Measurements from ENCODE around the gene REN. TPM values are rescaled to one million over a fixed set of nuclear protein-coding genes. Genes with fewer than 3 reads are reported as not detected.

REN gene
- total and polyA plus RNA-seq, 4 donors, result 0.23 to 0.75 (median 0.29) TPM

- no peak for DNase-seq
- Histone ChIP-seq H3K9ac (ENCODE audit: insufficient read depth in 1 of 2, low read length in 2 of 2) (no peak overlapping the region), H3K4me1 (ENCODE audit: control insufficient read depth in 5 of 5, insufficient read depth in 5 of 5, low read length in 5 of 5) (peaks cover 0 to 11% (median 0%) of the 10 kb centered on the region in 5 donors), H3K4me3 (no peak overlapping the region), H3K36me3 (ENCODE audit: control insufficient read depth in 4 of 4, insufficient read depth in 4 of 4, low read length in 4 of 4) (peaks cover 0 to 25% (median 20%) of the 10 kb centered on the region in 4 donors), H3K27ac (ENCODE audit: low read depth in 1 of 2, low read length in 1 of 2) (no peak overlapping the region), H3K9me3 (ENCODE audit: control insufficient read depth in 4 of 4, insufficient read depth in 3 of 4, low read length in 3 of 4) (no peaks in the 10 kb centered on the region), H3K27me3 (ENCODE audit: control insufficient read depth in 3 of 3, insufficient read depth in 3 of 3, low read length in 2 of 3) (no peaks in the 10 kb centered on the region)
- ATAC-seq (ENCODE audit: insufficient read depth, low FRiP score), result no peak
- 82 to 87% methylated on average over 4 of the region's 4 CpGs for WGBS, 2 donors
- no peak for TF ChIP-seq CTCF (IDR thresholded peaks at IDR 0.05; ENCODE audit: control extremely low read depth, extremely low read depth)
Observed at GRCh38 chr1:204114606-204115005, 51.5 kb downstream of the REN start.

GRCh38 chr1:204113896-204114295, 52.2 kb downstream of the REN start:
- no peaks in the 10 kb centered on the region for H3K9me3 ChIP-seq (ENCODE audit: control insufficient read depth in 4 of 4, insufficient read depth in 3 of 4, low read length in 3 of 4)
- peaks cover 0 to 11% (median 5%) of the 10 kb centered on the region in 5 donors for H3K4me1 ChIP-seq (ENCODE audit: control insufficient read depth in 5 of 5, insufficient read depth in 5 of 5, low read length in 5 of 5)
- H3K27ac ChIP-seq (ENCODE audit: low read depth in 1 of 2, low read length in 1 of 2), result no peak overlapping the region
- WGBS, 2 donors, result 59% methylated on average over 1 of the region's 1 CpG
- H3K4me3 ChIP-seq, result no peak overlapping the region
- ATAC-seq (ENCODE audit: insufficient read depth, low FRiP score) (no peak), DNase-seq (no peak)
- no peak overlapping the region for H3K9ac ChIP-seq (ENCODE audit: insufficient read depth in 1 of 2, low read length in 2 of 2)
- peaks cover 0 to 23% (median 16%) of the 10 kb centered on the region in 4 donors for H3K36me3 ChIP-seq (ENCODE audit: control insufficient read depth in 4 of 4, insufficient read depth in 4 of 4, low read length in 4 of 4)
- no peaks in the 10 kb centered on the region for H3K27me3 ChIP-seq (ENCODE audit: control insufficient read depth in 3 of 3, insufficient read depth in 3 of 3, low read length in 2 of 3)
- TF ChIP-seq CTCF (IDR thresholded peaks at IDR 0.05; ENCODE audit: control extremely low read depth, extremely low read depth), result no peak

- Histone ChIP-seq H3K4me1 (ENCODE audit: control insufficient read depth in 5 of 5, insufficient read depth in 5 of 5, low read length in 5 of 5) (peaks cover 0 to 15% (median 13%) of the 10 kb centered on the region in 5 donors), H3K27ac (ENCODE audit: low read depth in 1 of 2, low read length in 1 of 2) (no peak overlapping the region), H3K9ac (ENCODE audit: insufficient read depth in 1 of 2, low read length in 2 of 2) (no peak overlapping the region), H3K9me3 (ENCODE audit: control insufficient read depth in 4 of 4, insufficient read depth in 3 of 4, low read length in 3 of 4) (no peaks in the 10 kb centered on the region), H3K36me3 (ENCODE audit: control insufficient read depth in 4 of 4, insufficient read depth in 4 of 4, low read length in 4 of 4) (peaks cover 0 to 22% (median 13%) of the 10 kb centered on the region in 4 donors), H3K4me3 (no peak overlapping the region), H3K27me3 (ENCODE audit: control insufficient read depth in 3 of 3, insufficient read depth in 3 of 3, low read length in 2 of 3) (no peaks in the 10 kb centered on the region)
- WGBS, 2 donors, result 79 to 84% methylated on average over 11 of the region's 11 CpGs
- TF ChIP-seq CTCF (IDR thresholded peaks at IDR 0.05; ENCODE audit: control extremely low read depth, extremely low read depth), result no peak
- ATAC-seq (ENCODE audit: insufficient read depth, low FRiP score) (no peak), DNase-seq (no peak)
Observed at GRCh38 chr1:204112876-204113730, 53.0 kb downstream of the REN start.
